NCI-H345 treated with DMSO at 0.1 percent for 48 hours (cell line): Measurements from ENCODE around the gene CKS1B.

Experiments used
- DNase-seq: peaks from one replicate; lab custom pipeline; 2025; ENCODE audit not compliant: unreplicated experiment; lab: John Stamatoyannopoulos, UW

Gene CKS1B

GRCh38 chr1:154945160-154945961 is 29.1 kb upstream of the CKS1B start:
- DNase-seq = no peak

- DNase-seq = no peak
These were observed 28.3 kb upstream of the CKS1B start for GRCh38 chr1:154945962-154946850.

GRCh38 chr1:154948079-154948478 is 26.4 kb upstream of the CKS1B start:
- DNase-seq = no peak

GRCh38 chr1:154951901-154952657 is 22.4 kb upstream of the CKS1B start:
- DNase-seq = no peak

- no peak for DNase-seq
These were observed 21.8 kb upstream of the CKS1B start for GRCh38 chr1:154952664-154953063.

GRCh38 chr1:154953611-154954038 is 20.9 kb upstream of the CKS1B start:
- no peak for DNase-seq

GRCh38 chr1:154954541-154954940 is 19.9 kb upstream of the CKS1B start:
- no peak for DNase-seq

- peak; percentile 37 for DNase-seq
These were observed 19.3 kb upstream of the CKS1B start for GRCh38 chr1:154955039-154955717.

- peak; percentile 99 for DNase-seq
These were observed 18.6 kb upstream of the CKS1B start, which contains the start of gene PBXIP1 for GRCh38 chr1:154955718-154956543. TSS of gene PBXIP1 (minus strand) at chr1:154956099. CDS start at chr1:154953721, 2,378 bp downstream.

- DNase-seq = no peak
These were observed 17.9 kb upstream of the CKS1B start for GRCh38 chr1:154956544-154956941.

GRCh38 chr1:154957091-154957657 is 17.3 kb upstream of the CKS1B start:
- DNase-seq = no peak

GRCh38 chr1:154958036-154958435 is 16.4 kb upstream of the CKS1B start:
- no peak for DNase-seq

- no peak for DNase-seq
These were observed 15.6 kb upstream of the CKS1B start for GRCh38 chr1:154958681-154959425.

GRCh38 chr1:154959426-154959780 is 15.1 kb upstream of the CKS1B start:
- no peak for DNase-seq

- DNase-seq = no peak
These were observed 13.9 kb upstream of the CKS1B start for GRCh38 chr1:154960446-154961136.

GRCh38 chr1:154961207-154962155 is 13.0 kb upstream of the CKS1B start, which contains the start of gene PYGO2:
TSS of gene PYGO2 (minus strand) at chr1:154961782. CDS start at chr1:154961576, 206 bp downstream.
- DNase-seq = peak; percentile 83
